D341Med (cell line): ENCODE data around the gene VAV3.

Experiments used
- DNase-seq: peaks from one replicate; pipeline ENCODE4 v3.0.0; 2012; ENCODE audit warnings: low spot score

The VAV3 gene

DNA sequence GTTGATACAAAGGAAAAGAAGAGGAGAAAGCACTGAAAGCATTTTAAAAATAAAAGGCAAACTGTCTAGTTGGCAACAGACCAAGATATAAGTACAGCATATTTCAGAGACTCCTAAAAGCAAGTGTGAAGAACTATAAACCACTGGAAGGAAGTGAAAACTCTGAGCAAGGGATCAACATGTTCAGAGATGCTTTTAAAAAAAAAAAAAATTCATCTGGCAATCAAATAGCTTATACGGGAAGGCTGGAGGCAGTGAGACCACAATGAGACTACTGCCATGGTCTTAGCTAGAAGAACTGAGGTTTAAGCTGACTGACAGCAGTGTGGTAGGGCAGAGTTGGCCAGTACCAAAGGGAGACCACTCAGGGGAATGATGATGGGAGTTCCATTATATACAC is 124.3 kb downstream of the VAV3 start:
- no peak for DNase-seq

DNA sequence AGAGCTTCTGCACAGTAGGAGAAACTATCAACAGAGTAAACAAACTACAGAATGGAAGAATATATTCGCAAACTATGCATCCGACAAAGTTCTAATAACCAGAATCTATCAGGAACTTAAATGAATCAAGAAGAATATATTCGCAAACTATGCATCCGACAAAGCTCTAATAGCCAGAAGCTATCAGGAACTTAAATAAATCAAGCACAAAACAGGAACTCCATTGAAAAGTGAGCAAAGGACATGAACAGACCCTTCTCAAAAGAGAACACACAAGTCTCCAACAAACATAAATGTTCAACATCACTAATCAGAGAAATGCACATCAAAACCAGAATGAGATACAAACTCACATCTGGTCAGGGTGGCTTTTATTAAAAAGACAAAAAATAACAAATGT is 126.9 kb downstream of the VAV3 start:
- DNase-seq, result no peak

- no peak for DNase-seq
Observed at GRCh38 chr1:107835151-107835670, 129.8 kb downstream of the VAV3 start.

GRCh38 chr1:107833061-107833460 is 131.9 kb downstream of the VAV3 start:
- DNase-seq, result no peak

- DNase-seq, result no peak
Observed at GRCh38 chr1:107831921-107832320, 133.1 kb downstream of the VAV3 start.

DNA sequence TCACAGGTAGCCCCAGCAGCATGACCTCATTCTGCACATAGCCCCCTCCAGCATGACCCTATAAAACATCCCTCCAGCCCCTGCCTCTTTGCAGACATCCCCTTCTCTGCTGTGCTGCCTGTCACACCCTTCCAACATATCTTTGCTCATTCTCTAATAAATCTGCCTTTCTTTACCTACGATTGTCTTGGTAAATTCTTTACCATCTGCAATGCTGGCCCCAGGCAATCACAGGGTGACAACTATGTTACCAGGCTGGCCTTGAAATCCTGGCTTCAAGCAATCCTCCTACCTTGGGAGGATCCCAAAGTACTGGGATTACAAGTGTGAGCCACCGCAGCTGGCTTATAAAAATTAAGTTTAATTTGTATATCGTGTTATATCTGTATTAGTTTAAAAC is 134.5 kb downstream of the VAV3 start:
- no peak for DNase-seq

- no peak for DNase-seq
Observed at GRCh38 chr1:107830075-107830474, 134.9 kb downstream of the VAV3 start.

GRCh38 chr1:107829036-107829770 is 135.8 kb downstream of the VAV3 start:
- no peak for DNase-seq

DNA sequence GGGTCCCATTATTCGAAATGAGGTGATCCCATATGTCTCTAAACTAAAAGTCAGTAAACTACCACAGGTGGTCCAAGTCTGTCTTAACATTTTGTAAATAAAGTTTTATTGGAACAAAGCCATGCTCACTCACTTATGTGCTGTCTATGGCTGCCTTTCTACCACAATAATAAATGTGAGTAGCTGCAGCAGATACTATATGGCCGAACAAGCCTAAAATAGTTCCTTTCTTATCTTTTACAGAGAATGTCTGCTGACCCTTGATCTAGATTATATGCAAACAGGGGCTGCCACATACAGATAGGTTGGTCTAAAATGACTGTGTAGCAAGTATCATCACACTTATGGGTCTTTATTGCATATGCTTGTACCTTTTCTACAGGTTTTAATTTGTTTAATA is 140.0 kb downstream of the VAV3 start:
- no peak for DNase-seq

DNA sequence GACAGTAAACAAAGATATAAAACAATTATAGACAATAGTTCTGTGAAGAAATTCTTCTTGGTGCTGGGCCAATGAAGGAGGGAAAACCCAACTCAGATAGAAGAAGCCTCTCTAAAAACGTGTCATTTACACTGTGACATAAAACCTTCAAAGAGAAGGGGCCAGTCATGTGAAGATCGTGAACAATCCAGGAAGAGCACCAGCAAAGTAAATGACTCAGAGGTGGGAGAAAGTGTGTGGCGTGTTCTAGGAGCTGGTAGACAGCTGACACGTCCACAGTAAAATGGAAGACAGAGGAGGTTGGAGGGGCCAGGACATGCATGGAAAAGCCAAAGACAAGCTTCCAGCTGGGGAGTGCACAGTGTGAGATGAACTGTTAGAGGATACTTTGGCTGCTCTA is 143.6 kb downstream of the VAV3 start:
- no peak for DNase-seq

GRCh38 chr1:107820801-107821200 is 144.2 kb downstream of the VAV3 start:
- no peak for DNase-seq

DNA sequence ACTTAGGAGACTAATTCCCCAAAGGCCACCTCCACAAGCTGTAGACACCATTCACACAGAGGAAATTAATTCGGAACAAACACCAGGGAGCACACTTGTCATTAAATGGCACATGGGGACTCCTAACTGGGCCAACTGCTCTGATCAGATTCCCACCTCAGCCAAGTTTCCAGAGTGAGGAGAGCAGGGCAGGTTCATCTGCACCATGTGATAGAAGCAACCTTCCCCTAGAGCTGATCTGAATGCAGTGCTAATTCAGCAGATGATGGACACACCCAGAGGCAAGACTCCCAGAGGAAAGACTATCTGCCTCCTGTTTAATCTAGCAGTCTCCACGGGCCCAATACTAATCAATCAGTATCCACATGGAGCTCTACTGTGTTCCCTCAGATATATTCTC is 147.0 kb downstream of the VAV3 start:
- no peak for DNase-seq

GRCh38 chr1:107817206-107817605 is 147.8 kb downstream of the VAV3 start:
- no peak for DNase-seq

DNA sequence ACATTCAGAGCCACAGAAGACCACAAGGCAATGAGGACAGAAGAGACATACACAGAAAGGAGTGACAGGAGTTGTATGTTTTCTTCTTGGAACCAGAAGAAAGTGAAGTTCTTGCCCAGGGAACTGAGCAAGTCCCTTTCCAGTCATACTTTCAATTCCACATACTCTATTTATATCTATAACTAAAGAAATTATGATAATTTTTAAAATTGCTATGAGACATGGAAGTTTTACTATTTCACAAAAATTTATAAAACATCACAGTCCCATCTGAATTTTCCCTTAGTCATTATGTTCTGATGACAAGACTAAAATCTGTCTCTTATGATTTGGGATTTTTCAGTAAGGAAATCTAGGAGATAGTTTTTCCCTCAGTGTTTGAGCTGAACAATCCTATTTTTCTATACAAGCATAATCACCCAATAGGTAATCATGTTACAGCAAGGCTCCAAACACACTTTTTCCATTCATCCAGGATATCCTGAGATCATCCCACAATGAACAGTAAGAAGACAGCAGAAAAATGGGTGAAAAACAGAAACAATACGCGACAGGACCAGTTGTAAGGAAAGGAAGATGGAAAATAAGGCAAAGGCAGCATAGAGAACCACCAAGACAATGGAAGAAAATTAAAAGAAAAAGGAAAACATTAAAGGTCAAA is 154.6 kb downstream of the VAV3 start:
- DNase-seq, result no peak

GRCh38 chr1:107807855-107808254 is 157.1 kb downstream of the VAV3 start:
- no peak for DNase-seq

DNA sequence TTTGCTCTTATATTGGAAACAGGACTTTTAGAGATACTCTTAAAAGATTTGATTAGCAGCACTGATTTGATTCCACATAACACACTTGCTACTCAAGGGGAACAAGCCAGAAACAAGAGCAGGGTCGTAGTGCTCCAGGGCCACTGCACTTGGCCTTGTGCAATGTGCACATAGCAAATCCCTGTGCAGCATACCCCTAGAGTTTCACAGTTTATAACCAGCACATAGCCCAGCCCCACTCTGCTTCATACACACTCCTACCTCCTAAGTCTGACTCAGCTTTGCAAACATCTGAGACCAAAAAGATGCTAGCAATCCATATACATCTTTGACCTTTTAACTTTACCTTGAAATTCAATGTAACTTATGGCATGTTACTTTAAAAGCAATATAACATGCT is 157.6 kb downstream of the VAV3 start:
- DNase-seq, result no peak

DNA sequence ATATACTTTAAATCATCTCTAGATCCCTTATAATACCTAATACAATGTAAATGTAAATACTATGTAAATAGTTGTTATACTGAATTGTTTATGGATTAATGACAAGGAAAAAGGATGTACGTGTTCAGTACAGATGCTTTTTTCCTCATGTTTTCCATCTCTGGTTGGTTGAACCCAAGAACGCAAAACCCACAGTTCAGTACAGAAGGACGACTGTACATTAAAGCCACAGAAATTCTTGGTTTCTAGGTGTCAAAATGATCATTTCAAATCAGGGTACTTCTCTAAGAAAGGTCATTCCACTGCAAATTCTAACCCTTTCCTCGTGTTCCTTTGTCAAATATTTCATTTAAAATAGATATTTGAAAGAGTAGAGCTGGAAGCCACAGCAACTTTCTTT is 158.1 kb downstream of the VAV3 start:
- DNase-seq, result no peak

GRCh38 chr1:107804741-107805140 is 160.2 kb downstream of the VAV3 start:
- no peak for DNase-seq

DNA sequence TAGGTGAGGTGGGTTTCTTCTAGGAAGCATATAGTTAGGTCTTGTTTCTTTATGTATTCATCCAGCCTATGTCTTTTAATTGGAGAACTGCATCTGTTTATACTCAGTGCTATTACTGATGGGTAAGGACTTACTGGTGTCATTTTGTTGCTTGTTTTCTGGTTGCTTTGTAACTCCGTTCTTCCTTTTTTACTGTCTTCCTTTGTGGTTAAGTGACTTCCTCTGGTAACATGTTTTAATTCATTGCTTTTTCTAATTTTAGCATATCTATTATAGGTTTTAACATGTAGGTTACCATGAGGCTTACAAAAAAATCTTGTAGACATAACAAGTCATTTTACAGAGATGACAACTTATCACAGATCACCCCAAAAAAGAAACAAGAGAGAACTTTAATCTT is 160.8 kb downstream of the VAV3 start:
- DNase-seq, result no peak

- no peak for DNase-seq
Observed at GRCh38 chr1:107803579-107803978, 161.4 kb downstream of the VAV3 start.

GRCh38 chr1:107802654-107803053 is 162.3 kb downstream of the VAV3 start:
- DNase-seq, result no peak

- no peak for DNase-seq
Observed at GRCh38 chr1:107795994-107796393, 169.0 kb downstream of the VAV3 start.

GRCh38 chr1:107795441-107795840 is 169.5 kb downstream of the VAV3 start:
- DNase-seq, result no peak

- peak; percentile 58 for DNase-seq
Observed at GRCh38 chr1:107794571-107794970, 170.4 kb downstream of the VAV3 start.
